ENCODE data around the gene DNAH17. TPM values are rescaled to one million over a fixed set of nuclear protein-coding genes. Genes with fewer than 3 reads are reported as not detected.

The DNAH17 gene
- total and polyA plus RNA-seq, 2 of the 8 experiments (the other 6 are each of a cell fraction or from before 2014, with no cell fraction given): 0.14 to 0.67 TPM

- H4K20me1 ChIP-seq (replicated peaks in 1 of 2; ENCODE audit: control insufficient read depth in 1 of 2, insufficient read depth in 2 of 2, low read length in 2 of 2): no peaks in the 10 kb centered on the region
- H2BK20ac ChIP-seq (ENCODE audit: low read length): no peak overlapping the region
- H3K4me3 ChIP-seq (ENCODE audit: extremely low read depth in 1 of 4, insufficient read depth in 2 of 4, low read depth in 3 of 4, low read length in 4 of 4): no peak overlapping the region
- CTCF ChIA-PET (ENCODE audit: partially characterized antibody): interaction anchor here (0.7 to 1.3 kb wide), 7 partner anchors 11 to 91 kb away, joined by 3 to 4 read pairs (median 4); no protein-coding TSS in a partner anchor
- no peak overlapping the region for H3K18ac ChIP-seq (ENCODE audit: extremely low read depth, low read length)
- H3K27ac ChIP-seq (ENCODE audit: low read depth, low read length): no peak overlapping the region
- POLR2A ChIA-PET (ENCODE audit: partially characterized antibody): no interaction called here
- H4K91ac ChIP-seq (replicated peaks; ENCODE audit: insufficient read length, low read length): no peak overlapping the region
- no peak overlapping the region for H2BK120ac ChIP-seq (replicated peaks; ENCODE audit: low read depth, low read length)
- H3K79me2 ChIP-seq (ENCODE audit: control insufficient read depth in 1 of 2, insufficient read depth in 2 of 2, low read length in 2 of 2): no peaks in the 10 kb centered on the region
- H4K5ac ChIP-seq (ENCODE audit: insufficient read length, low read depth, low read length): no peak overlapping the region
- no peaks in the 10 kb centered on the region for H3K9me3 ChIP-seq (ENCODE audit: insufficient read depth in 2 of 2, low read depth in 1 of 2, low read length in 1 of 2)
- H3K79me1 ChIP-seq (ENCODE audit: low read depth, low read length): no peaks in the 10 kb centered on the region
- FAIRE-seq (no peak), DNase-seq (ENCODE audit: low read depth in 1 of 2, low spot score in 2 of 2) (no peak)
- H2BK5ac ChIP-seq (ENCODE audit: low read depth, low read length): no peak overlapping the region
- H2AK5ac ChIP-seq (ENCODE audit: low read depth, low read length): no peak overlapping the region
- no peaks in the 10 kb centered on the region for H3K36me3 ChIP-seq (ENCODE audit: control insufficient read depth in 2 of 4, insufficient read depth in 4 of 4, low read length in 3 of 4)
- H4K8ac ChIP-seq (ENCODE audit: extremely low read depth, insufficient read depth, low read length): 0 out of 2 replicates have a peak overlapping the region, but pooled peaks have one; percentile 41
- H2BK12ac ChIP-seq (ENCODE audit: low read depth, low read length): no peak overlapping the region
- no peaks in the 10 kb centered on the region for H3K23me2 ChIP-seq (ENCODE audit: low read depth, low read length)
- H3K56ac ChIP-seq (replicated peaks; ENCODE audit: insufficient read length, low read depth, low read length): no peak overlapping the region
- H3K4ac ChIP-seq (replicated peaks; ENCODE audit: insufficient read length, low read depth, low read length): no peak overlapping the region
- no peak overlapping the region for H3K4me2 ChIP-seq (ENCODE audit: insufficient read depth in 1 of 2, low read depth in 2 of 2, low read length in 2 of 2)
- H3K9ac ChIP-seq (replicated peaks in 1 of 4; ENCODE audit: extremely low read depth in 1 of 4, low read depth in 3 of 4, low read length in 3 of 4): no peak overlapping the region
- no peaks in the 10 kb centered on the region for H3K27me3 ChIP-seq (replicated peaks in 1 of 4; ENCODE audit: control insufficient read depth in 3 of 4, extremely low read depth in 1 of 4, insufficient read depth in 3 of 4, low read length in 3 of 4)
- WGBS, 2 experiments (ENCODE audit: extremely low coverage in 1 of 2, insufficient coverage in 1 of 2, insufficient read length in 1 of 2, insufficient replicate concordance in 2 of 2, low coverage in 1 of 2, low lambda C conversion rate in 2 of 2, missing lambda C conversion rate in 1 of 2): 86% methylated on average over 8 of the region's 8 CpGs; no CpG with 5 or more reads in 1 of the 2 experiments
- no peaks in the 10 kb centered on the region for H3K4me1 ChIP-seq (replicated peaks in 1 of 4; ENCODE audit: control insufficient read depth in 3 of 4, insufficient read depth in 4 of 4, low read length in 3 of 4)
- no peak overlapping the region for H3K23ac ChIP-seq (ENCODE audit: insufficient read length)
- H2AFZ ChIP-seq (ENCODE audit: low read length): no peak overlapping the region
- no peak overlapping the region for H2BK15ac ChIP-seq (ENCODE audit: low read length)
- H3K14ac ChIP-seq (ENCODE audit: insufficient read length): no peak overlapping the region
- TF ChIP-seq SP1 (IDR thresholded peaks at IDR 0.05; ENCODE audit: low read depth, low read length) (no peak), TEAD4 (IDR thresholded peaks at IDR 0.05; ENCODE audit: low read depth, low read length) (no peak), EGR1 (IDR thresholded peaks at IDR 0.05; ENCODE audit: borderline replicate concordance, low read depth, low read length) (no peak), POLR2AphosphoS5 (IDR thresholded peaks at IDR 0.05; ENCODE audit: low read depth, low read length) (no peak), SRF (IDR thresholded peaks at IDR 0.05; ENCODE audit: low read depth, low read length) (no peak), EP300 (IDR thresholded peaks at IDR 0.05; ENCODE audit: borderline replicate concordance in 1 of 2, low read depth in 2 of 2, low read length in 2 of 2) (no peak), NRF1 (IDR thresholded peaks at IDR 0.05; ENCODE audit: low read depth, low read length) (no peak), RBBP5 (IDR thresholded peaks at IDR 0.05; ENCODE audit: borderline replicate concordance, low read depth, low read length) (no peak), ATF3 (IDR thresholded peaks at IDR 0.05; ENCODE audit: insufficient read depth, low read depth, low read length) (no peak), ZNF274 (IDR thresholded peaks at IDR 0.05; ENCODE audit: borderline replicate concordance, extremely low read depth, low read length) (no peak), TAF1 (IDR thresholded peaks at IDR 0.05; ENCODE audit: low read depth, low read length) (no peak)
These were observed 40.4 kb upstream of the DNAH17 start for GRCh38 chr17:78617511-78618061.
